OCI-LY1 (cell line): ENCODE data around the gene GABBR1.

Experiments
- CTCF ChIP-seq: fragments of 200-600 bp; sonication (generic), shearing (Covaris generic); IDR thresholded peaks from 2 replicates; pipeline ENCODE4 v1.5.1; 2017; ENCODE audit warnings: mild to moderate bottlenecking, antibody characterized with exemption, low read length, moderate library complexity, mixed read lengths
- EZH2 ChIP-seq: fragments of 200-600 bp; sonication (generic), shearing (Covaris generic); IDR thresholded peaks from 2 replicates; pipeline ENCODE4 v1.8.0; 2017; ENCODE audit warnings: borderline replicate concordance, mixed run types, mild to moderate bottlenecking, antibody characterized with exemption, low read length, moderate library complexity, mixed read lengths

GRCh38 chr6:29529956-29530355 lies 103.0 kb downstream of the GABBR1 start:
- TF ChIP-seq CTCF (no peak), EZH2 (no peak)
